ENCODE measurements around the gene CDH23.
"Not testable (repeated sequence)": the region's sequence is repeated elsewhere in the genome, so short reads cannot be mapped to it uniquely, and the experiment has no call there.

The CDH23 gene

GRCh38 chr10:71396711-71397295 lies at the start of gene CDH23:
Gene CDH23, plus strand, starts transcription at chr10:71396920. Its CDS starts 42,912 bp downstream, at chr10:71439832.
- no peak for DNase-seq (ENCODE audit: low read depth in 2 of 2)

- no peak for DNase-seq (ENCODE audit: low read depth in 2 of 2)
Measured at GRCh38 chr10:71347587-71348395, 48.9 kb upstream of the CDH23 start.

- DNase-seq (ENCODE audit: low read depth in 2 of 2) = no peak
Measured at GRCh38 chr10:71348850-71349249, 47.9 kb upstream of the CDH23 start.

- DNase-seq (ENCODE audit: low read depth in 2 of 2) = no peak
Measured at GRCh38 chr10:71349406-71349805, 47.3 kb upstream of the CDH23 start.

- DNase-seq (ENCODE audit: low read depth in 2 of 2) = no peak
Measured at GRCh38 chr10:71351087-71351486, 45.6 kb upstream of the CDH23 start.

GRCh38 chr10:71351628-71352319 lies 44.9 kb upstream of the CDH23 start:
- DNase-seq (ENCODE audit: low read depth in 2 of 2) = no peak

GRCh38 chr10:71353639-71354038 lies 43.1 kb upstream of the CDH23 start:
- no peak for DNase-seq (ENCODE audit: low read depth in 2 of 2)

- no peak for DNase-seq (ENCODE audit: low read depth in 2 of 2)
Measured at GRCh38 chr10:71354776-71355175, 41.9 kb upstream of the CDH23 start.

GRCh38 chr10:71355886-71356285 lies 40.8 kb upstream of the CDH23 start:
- DNase-seq (ENCODE audit: low read depth in 2 of 2) = no peak

- no peak for DNase-seq (ENCODE audit: low read depth in 2 of 2)
Measured at GRCh38 chr10:71357792-71358265, 38.9 kb upstream of the CDH23 start.

- DNase-seq (ENCODE audit: low read depth in 2 of 2) = no peak
Measured at GRCh38 chr10:71358277-71358676, 38.4 kb upstream of the CDH23 start.

GRCh38 chr10:71358906-71359305 lies 37.8 kb upstream of the CDH23 start:
- DNase-seq (ENCODE audit: low read depth in 2 of 2) = not testable (repeated sequence)

GRCh38 chr10:71359364-71360046 lies 37.2 kb upstream of the CDH23 start:
- no peak for DNase-seq (ENCODE audit: low read depth in 2 of 2)

GRCh38 chr10:71360735-71361134 lies 36.0 kb upstream of the CDH23 start:
- no peak for DNase-seq (ENCODE audit: low read depth in 2 of 2)

- no peak for DNase-seq (ENCODE audit: low read depth in 2 of 2)
Measured at GRCh38 chr10:71361581-71361980, 35.1 kb upstream of the CDH23 start.

GRCh38 chr10:71362141-71362540 lies 34.6 kb upstream of the CDH23 start:
- no peak for DNase-seq (ENCODE audit: low read depth in 2 of 2)

- no peak for DNase-seq (ENCODE audit: low read depth in 2 of 2)
Measured at GRCh38 chr10:71363936-71364335, 32.8 kb upstream of the CDH23 start.

- DNase-seq (ENCODE audit: low read depth in 2 of 2) = no peak
Measured at GRCh38 chr10:71365366-71365765, 31.4 kb upstream of the CDH23 start.

- DNase-seq (ENCODE audit: low read depth in 2 of 2) = no peak
Measured at GRCh38 chr10:71366690-71367089, 30.0 kb upstream of the CDH23 start.

- no peak for DNase-seq (ENCODE audit: low read depth in 2 of 2)
Measured at GRCh38 chr10:71367271-71367670, 29.4 kb upstream of the CDH23 start.

GRCh38 chr10:71368176-71368575 lies 28.5 kb upstream of the CDH23 start:
- no peak for DNase-seq (ENCODE audit: low read depth in 2 of 2)

- no peak for DNase-seq (ENCODE audit: low read depth in 2 of 2)
Measured at GRCh38 chr10:71368643-71369042, 28.1 kb upstream of the CDH23 start.

Data from stimulated activated CD8-positive, alpha-beta memory T cell treated with anti-CD3 and anti-CD28 coated beads, Interleukin-2, amount 100 ng/mL, for 48 hours (primary cell).